HFF-Myc (cell line): ENCODE data around the gene KCNQ1.

Source experiments
- DNase-seq: peaks from one replicate; pipeline ENCODE4 v3.0.0-alpha.2; 2011; ENCODE audit warnings: low read depth; ENCODE audit errors: extremely low read depth
- H3K4me3 ChIP-seq: replicated peaks from 2 replicates; pipeline ENCODE4 v1.5.1; 2011; ENCODE audit warnings: low read depth, mild to moderate bottlenecking, control low read depth, low read length
- TF ChIP-seq, protein P1 (sequence below): IDR thresholded peaks from 2 replicates; pipeline ENCODE4 v1.5.1; 2012; ENCODE audit warnings: mild to moderate bottlenecking, low read depth, low read length, control low read depth; ENCODE audit errors: missing control alignments

KCNQ1 gene

GRCh38 chr11:2687782-2688191 lies 243.0 kb downstream of the KCNQ1 start:
- TF ChIP-seq, protein P1, sequence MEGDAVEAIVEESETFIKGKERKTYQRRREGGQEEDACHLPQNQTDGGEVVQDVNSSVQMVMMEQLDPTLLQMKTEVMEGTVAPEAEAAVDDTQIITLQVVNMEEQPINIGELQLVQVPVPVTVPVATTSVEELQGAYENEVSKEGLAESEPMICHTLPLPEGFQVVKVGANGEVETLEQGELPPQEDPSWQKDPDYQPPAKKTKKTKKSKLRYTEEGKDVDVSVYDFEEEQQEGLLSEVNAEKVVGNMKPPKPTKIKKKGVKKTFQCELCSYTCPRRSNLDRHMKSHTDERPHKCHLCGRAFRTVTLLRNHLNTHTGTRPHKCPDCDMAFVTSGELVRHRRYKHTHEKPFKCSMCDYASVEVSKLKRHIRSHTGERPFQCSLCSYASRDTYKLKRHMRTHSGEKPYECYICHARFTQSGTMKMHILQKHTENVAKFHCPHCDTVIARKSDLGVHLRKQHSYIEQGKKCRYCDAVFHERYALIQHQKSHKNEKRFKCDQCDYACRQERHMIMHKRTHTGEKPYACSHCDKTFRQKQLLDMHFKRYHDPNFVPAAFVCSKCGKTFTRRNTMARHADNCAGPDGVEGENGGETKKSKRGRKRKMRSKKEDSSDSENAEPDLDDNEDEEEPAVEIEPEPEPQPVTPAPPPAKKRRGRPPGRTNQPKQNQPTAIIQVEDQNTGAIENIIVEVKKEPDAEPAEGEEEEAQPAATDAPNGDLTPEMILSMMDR: no peak
- no peak overlapping the region for H3K4me3 ChIP-seq
- no peak for DNase-seq

DNA sequence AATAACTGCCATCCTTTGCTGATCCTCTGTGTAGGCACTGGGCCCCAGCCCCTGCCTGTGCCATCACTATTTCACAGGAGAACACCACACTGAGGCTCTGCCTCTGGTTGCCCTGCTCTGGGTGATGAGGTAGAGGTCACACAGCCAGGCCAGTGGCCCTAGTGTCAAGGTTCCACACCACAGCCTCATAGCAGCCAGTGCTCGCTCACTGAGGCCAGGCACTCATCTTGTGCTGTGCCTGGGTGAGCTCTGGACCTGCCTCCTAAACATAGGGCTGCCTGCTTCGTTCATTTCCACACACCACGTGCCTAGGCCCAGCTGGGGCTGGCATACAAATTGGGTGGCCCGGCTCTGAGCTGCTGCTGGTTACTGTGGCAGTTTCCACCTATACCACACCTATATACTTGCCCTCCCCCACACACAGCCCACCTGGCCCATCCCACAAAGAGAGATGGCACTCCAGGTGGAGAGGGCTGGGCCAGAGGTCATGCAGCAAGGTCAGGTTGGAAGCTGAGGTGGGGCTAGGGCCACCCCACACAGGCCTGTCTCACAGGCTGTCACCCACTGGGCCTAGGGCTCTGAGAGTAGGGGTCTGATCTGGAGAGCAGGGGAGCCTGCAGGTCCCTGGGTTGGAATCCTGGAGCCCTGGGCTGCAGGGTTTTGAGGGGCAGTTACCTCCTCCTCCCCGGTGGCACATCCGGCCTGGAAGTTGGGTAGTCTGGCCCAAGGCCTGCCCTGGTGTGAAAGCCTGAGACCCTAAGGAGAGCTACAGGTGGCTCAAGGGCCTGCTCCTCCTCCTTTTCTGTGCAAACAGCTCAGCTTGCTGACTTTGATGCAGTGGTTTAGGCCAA lies 243.8 kb downstream of the KCNQ1 start:
- no peak overlapping the region for H3K4me3 ChIP-seq
- DNase-seq: no peak
- TF ChIP-seq, protein P1: no peak

- DNase-seq: no peak
Measured at GRCh38 chr11:2689651-2690575, 245.1 kb downstream of the KCNQ1 start.

DNA sequence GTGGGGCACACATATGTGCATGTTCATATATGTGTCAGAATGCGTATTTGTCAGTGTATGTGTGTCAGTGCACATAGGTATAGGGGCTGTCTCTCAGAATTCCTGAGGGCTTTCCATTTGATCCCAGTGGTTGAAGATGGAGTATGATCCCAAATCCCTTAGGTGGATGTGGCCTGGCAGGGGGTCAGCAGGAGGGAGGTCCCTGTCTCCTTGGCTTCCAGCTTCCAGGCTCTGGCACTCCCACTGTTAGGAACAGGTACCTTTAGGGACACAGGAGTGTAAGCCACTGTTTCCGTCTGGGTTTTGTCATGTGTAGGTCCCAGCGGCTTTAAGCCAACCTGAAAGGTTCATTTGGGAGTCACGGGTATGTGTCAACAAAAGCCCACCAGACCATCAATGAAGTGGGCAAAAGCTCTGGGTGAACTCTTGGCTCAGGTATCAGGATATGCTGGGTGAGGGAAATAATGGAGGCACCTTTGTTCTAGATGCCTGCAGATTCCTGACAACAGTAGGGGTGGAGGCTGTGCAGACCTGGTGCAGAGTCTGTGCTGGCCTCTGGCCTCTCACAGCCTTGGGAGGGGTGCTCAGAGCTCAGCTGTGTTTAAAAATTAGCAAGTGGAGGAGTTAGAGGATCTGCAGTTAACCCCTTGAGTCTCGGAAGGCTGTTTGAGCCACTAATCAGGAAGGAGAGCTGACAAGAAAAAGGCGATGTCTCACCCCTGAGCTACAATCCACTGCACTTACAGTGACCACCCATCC lies 246.0 kb downstream of the KCNQ1 start:
- TF ChIP-seq, protein P1: no peak
- no peak overlapping the region for H3K4me3 ChIP-seq
- no peak for DNase-seq

More at GRCh38 chr11:2689651-2690575, 245.1 kb downstream of the KCNQ1 start:
- H3K4me3 ChIP-seq: no peak overlapping the region
- TF ChIP-seq, protein P1: no peak

DNA sequence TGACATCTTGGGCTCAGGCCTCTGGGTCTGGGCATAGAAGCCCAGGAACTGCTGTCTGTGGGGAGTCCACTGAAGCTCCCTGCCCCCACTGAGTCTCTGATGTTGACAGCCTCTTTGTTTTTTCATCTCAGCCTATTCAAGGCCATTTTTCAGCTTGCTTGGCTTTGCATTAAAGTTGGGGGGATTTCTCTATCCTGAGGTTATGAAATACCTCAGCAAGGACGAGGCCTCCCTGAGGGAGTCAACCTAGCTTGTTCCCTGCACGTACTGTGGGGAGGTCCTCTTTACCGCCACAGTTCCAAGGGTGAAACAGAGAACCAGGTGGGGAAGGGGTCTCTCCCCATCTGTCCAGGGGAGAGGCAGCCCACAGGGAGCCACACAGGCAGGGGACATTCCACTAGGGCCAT lies 246.6 kb downstream of the KCNQ1 start:
- H3K4me3 ChIP-seq: no peak overlapping the region
- TF ChIP-seq, protein P1: no peak
- no peak for DNase-seq
